ENCODE measurements around the gene PCDH12.

Gene PCDH12

GRCh38 chr5:141910271-141910673 lies 47.7 kb downstream of the PCDH12 start:
- Mint-ChIP-seq H3K9me3 (no peaks in the 10 kb centered on the region), H3K4me1 (peaks cover 16% of the 10 kb centered on the region), H3K4me3 (no peak overlapping the region), H3K27me3 (peaks cover 28% of the 10 kb centered on the region), H3K27ac (no peak overlapping the region)
- DNase-seq (no peak), ATAC-seq (no peak)

- DNase-seq = no peak
- H3K27ac Mint-ChIP-seq = no peak overlapping the region
- no peaks in the 10 kb centered on the region for H3K9me3 Mint-ChIP-seq
- ATAC-seq = no peak
- H3K4me3 Mint-ChIP-seq = no peak overlapping the region
- H3K4me1 Mint-ChIP-seq = peaks cover 11% of the 10 kb centered on the region
- H3K27me3 Mint-ChIP-seq = peaks cover 25% of the 10 kb centered on the region
Observed at GRCh38 chr5:141909212-141909611, 48.8 kb downstream of the PCDH12 start.

- DNase-seq = no peak
Observed at GRCh38 chr5:141908796-141909195, 49.2 kb downstream of the PCDH12 start.

GRCh38 chr5:141906972-141907371 lies 51.0 kb downstream of the PCDH12 start:
- ATAC-seq = no peak

More at GRCh38 chr5:141908796-141909195, 49.2 kb downstream of the PCDH12 start:
- Mint-ChIP-seq H3K4me1 (peaks cover 8% of the 10 kb centered on the region), H3K27ac (no peak overlapping the region), H3K27me3 (peaks cover 22% of the 10 kb centered on the region), H3K9me3 (no peaks in the 10 kb centered on the region), H3K4me3 (no peak overlapping the region)
- no peak for ATAC-seq

GRCh38 chr5:141906517-141906916 lies 51.5 kb downstream of the PCDH12 start:
- DNase-seq = no peak
- H3K27ac Mint-ChIP-seq = peak overlapping the region in 1 of 2 donors; percentile 10

More at GRCh38 chr5:141906972-141907371, 51.0 kb downstream of the PCDH12 start:
- Mint-ChIP-seq H3K9me3 (no peaks in the 10 kb centered on the region), H3K27ac (no peak overlapping the region), H3K27me3 (peaks cover 24% of the 10 kb centered on the region), H3K4me1 (no peaks in the 10 kb centered on the region), H3K4me3 (no peak overlapping the region)
- DNase-seq = no peak

GRCh38 chr5:141904551-141904950 lies 53.5 kb downstream of the PCDH12 start:
- Mint-ChIP-seq H3K27me3 (peaks cover 29% of the 10 kb centered on the region), H3K27ac (no peak overlapping the region), H3K4me3 (no peak overlapping the region), H3K9me3 (no peaks in the 10 kb centered on the region), H3K4me1 (no peaks in the 10 kb centered on the region)
- DNase-seq = no peak
- no peak for ATAC-seq

More at GRCh38 chr5:141906517-141906916, 51.5 kb downstream of the PCDH12 start:
- Mint-ChIP-seq H3K4me1 (no peaks in the 10 kb centered on the region), H3K9me3 (no peaks in the 10 kb centered on the region), H3K27me3 (peaks cover 28% of the 10 kb centered on the region), H3K4me3 (no peak overlapping the region)
- ATAC-seq = no peak

GRCh38 chr5:141903261-141903660 lies 54.7 kb downstream of the PCDH12 start:
- DNase-seq (no peak), ATAC-seq (no peak)
- Mint-ChIP-seq H3K27me3 (peaks cover 29% of the 10 kb centered on the region), H3K27ac (peak overlapping the region in 1 of 2 donors; percentile 49), H3K4me3 (no peak overlapping the region), H3K4me1 (no peaks in the 10 kb centered on the region), H3K9me3 (no peaks in the 10 kb centered on the region)

- DNase-seq (no peak), ATAC-seq (no peak)
- H3K27ac Mint-ChIP-seq = no peak overlapping the region
- no peaks in the 10 kb centered on the region for H3K4me1 Mint-ChIP-seq
- no peak overlapping the region for H3K4me3 Mint-ChIP-seq
- no peaks in the 10 kb centered on the region for H3K9me3 Mint-ChIP-seq
- H3K27me3 Mint-ChIP-seq = peaks cover 29% of the 10 kb centered on the region
Observed at GRCh38 chr5:141902015-141902814, 55.8 kb downstream of the PCDH12 start.

GRCh38 chr5:141898448-141899049 lies 59.5 kb downstream of the PCDH12 start:
- no peak for DNase-seq
- no peak overlapping the region for H3K4me3 Mint-ChIP-seq
- H3K27me3 Mint-ChIP-seq = peaks cover 21% of the 10 kb centered on the region
- H3K27ac Mint-ChIP-seq = no peak overlapping the region
- H3K9me3 Mint-ChIP-seq = no peaks in the 10 kb centered on the region
- ATAC-seq = no peak
- no peaks in the 10 kb centered on the region for H3K4me1 Mint-ChIP-seq

- H3K4me1 Mint-ChIP-seq = no peaks in the 10 kb centered on the region
- no peak overlapping the region for H3K27ac Mint-ChIP-seq
- DNase-seq (no peak), ATAC-seq (no peak)
- H3K27me3 Mint-ChIP-seq = peaks cover 10% of the 10 kb centered on the region
- no peaks in the 10 kb centered on the region for H3K9me3 Mint-ChIP-seq
- H3K4me3 Mint-ChIP-seq = no peak overlapping the region
Observed at GRCh38 chr5:141897425-141897824, 60.6 kb downstream of the PCDH12 start.

Measured in stimulated activated naive CD8-positive, alpha-beta T cell treated with anti-CD3 and anti-CD28 coated beads, Interleukin-15, amount 100 ng/mL, for 72 hours (primary cell).